NT2/D1 (cell line): ENCODE measurements around the gene MX1.

ENCODE experiments used
- YY1 ChIP-seq: IDR thresholded peaks from 2 replicates; pipeline ENCODE4 v1.6.1; 2011; ENCODE audit not compliant: insufficient read length, insufficient read depth
- ZNF274 ChIP-seq: IDR thresholded peaks from 2 replicates; pipeline ENCODE4 v1.6.1; 2011; ENCODE audit warnings: mild to moderate bottlenecking, low read depth, low read length

DNA sequence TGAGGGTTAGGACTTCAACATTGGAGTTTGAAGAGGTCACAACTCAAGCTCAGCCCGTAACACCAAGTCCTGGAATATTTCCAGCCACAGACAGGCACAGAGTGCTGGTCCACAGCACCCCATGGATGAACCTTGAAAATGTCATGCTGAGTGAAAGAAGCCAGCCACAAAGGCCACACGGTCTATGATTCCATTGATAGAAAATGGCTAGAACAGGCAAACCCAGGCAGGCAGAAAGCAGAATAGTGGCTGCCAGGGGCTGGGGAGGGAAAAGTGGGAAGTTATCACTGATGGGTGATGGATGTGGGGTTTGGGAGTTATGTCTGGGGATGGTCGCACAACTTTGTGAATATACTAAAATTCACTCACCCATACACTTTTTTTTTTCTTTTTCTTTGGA is 21.3 kb downstream of the MX1 start:
- TF ChIP-seq YY1 (no peak), ZNF274 (no peak)
